GM19455 (cell line): ENCODE results near the gene SOX30.
"Not testable (repeated sequence)": the region's sequence is repeated elsewhere in the genome, so short reads cannot be mapped to it uniquely, and the experiment has no call there.

Experiments used
- ATAC-seq: cut with Tn5 transposase; IDR thresholded peaks from one replicate; pipeline ENCODE4 v1.9.1; 2021; ENCODE audit not compliant: unreplicated experiment

The SOX30 gene

GRCh38 chr5:157652377-157652692 is at the start of gene SOX30:
TSS of gene SOX30 (minus strand) at chr5:157652438. CDS start at chr5:157652078, 360 bp downstream.
- no peak for ATAC-seq

DNA sequence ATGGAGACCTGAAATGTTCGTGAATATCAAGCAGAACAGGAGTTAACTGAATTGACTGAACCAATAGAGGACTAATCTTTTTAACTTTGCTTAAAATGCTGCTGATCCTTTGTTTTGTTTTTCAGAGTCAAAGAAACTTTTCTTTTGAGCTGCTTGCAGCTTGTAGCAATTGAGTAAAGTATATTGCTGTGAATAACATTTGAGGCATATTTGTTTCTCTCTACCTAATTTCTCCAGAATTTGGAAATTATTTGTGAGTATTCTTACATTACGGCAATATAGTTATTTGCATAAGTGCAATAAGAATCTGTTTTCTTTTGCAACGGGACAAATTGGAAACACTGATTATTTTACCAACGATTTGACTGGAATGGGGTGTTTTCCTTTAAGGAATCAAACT is 46.4 kb upstream of the SOX30 start:
- not testable (repeated sequence) for ATAC-seq

- ATAC-seq: not testable (repeated sequence)
Observed at GRCh38 chr5:157696154-157696553, 43.9 kb upstream of the SOX30 start.

DNA sequence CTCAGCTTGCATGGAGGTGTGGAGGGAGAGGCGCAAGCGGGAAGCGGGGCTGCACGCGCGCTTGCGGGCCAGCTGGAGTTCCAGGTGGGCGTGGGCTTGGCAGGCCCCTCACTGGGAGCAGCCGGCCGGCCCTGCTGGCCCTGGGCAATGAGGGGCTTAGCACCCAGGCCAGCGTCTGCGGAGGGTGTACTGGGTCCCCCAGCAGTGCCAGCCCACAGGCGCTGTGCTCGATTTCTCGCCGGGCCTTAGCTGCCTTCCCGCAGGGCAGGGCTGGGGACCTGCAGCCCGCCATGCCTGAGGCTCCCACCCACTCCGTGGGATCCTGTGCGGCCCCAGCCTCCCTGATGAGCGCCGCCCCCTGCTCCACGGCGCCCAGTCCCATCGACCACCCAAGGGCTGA is 41.6 kb upstream of the SOX30 start:
- not testable (repeated sequence) for ATAC-seq

GRCh38 chr5:157690690-157691433 is 38.6 kb upstream of the SOX30 start:
- no peak for ATAC-seq

GRCh38 chr5:157689942-157690689 is 37.9 kb upstream of the SOX30 start:
- ATAC-seq: no peak

DNA sequence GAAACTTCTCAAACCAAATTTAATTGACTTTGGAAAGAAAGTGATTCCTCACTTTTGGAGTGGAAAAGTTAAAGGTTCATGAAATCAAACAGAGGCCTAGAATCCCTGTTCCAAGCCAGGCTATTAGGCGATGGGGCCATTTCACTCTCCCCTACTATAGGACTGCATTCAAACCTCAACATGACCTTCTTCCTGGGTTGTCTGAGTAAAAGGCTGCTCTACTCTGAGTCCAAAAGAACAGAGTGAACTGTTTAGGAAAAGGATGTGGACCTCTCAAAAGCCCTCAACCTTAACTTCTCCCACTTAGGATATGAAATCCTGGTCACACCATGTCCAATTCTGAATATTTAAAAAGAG is 34.9 kb upstream of the SOX30 start:
- ATAC-seq: no peak

GRCh38 chr5:157686276-157687197 is 34.3 kb upstream of the SOX30 start:
- not testable (repeated sequence) for ATAC-seq

DNA sequence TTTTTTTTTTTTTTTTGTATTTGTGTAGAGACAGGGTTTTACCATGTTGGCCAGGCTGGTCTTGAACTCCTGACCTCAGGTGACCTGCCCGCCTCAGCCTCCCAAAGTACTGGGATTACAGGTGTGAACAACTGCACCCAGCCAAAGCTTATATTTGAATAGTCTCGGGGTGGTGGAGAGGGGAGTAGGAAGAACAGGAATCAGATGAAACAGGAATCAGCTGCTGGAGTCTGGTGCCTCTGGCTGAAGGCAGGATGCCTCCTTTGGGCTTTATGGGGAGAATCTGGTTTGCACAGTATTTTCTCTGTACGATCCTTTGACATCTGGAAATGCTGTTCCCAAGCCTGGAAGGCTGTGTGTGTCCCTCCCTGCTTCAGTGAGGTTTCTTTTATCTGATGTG is 30.0 kb upstream of the SOX30 start:
- no peak for ATAC-seq

- ATAC-seq: no peak
Observed at GRCh38 chr5:157681048-157681447, 28.8 kb upstream of the SOX30 start.

- ATAC-seq: no peak
Observed at GRCh38 chr5:157680239-157680638, 28.0 kb upstream of the SOX30 start.

- no peak for ATAC-seq
Observed at GRCh38 chr5:157679801-157680200, 27.6 kb upstream of the SOX30 start.

GRCh38 chr5:157677931-157678330 is 25.7 kb upstream of the SOX30 start:
- ATAC-seq: no peak

GRCh38 chr5:157674351-157674750 is 22.1 kb upstream of the SOX30 start:
- ATAC-seq: not testable (repeated sequence)

DNA sequence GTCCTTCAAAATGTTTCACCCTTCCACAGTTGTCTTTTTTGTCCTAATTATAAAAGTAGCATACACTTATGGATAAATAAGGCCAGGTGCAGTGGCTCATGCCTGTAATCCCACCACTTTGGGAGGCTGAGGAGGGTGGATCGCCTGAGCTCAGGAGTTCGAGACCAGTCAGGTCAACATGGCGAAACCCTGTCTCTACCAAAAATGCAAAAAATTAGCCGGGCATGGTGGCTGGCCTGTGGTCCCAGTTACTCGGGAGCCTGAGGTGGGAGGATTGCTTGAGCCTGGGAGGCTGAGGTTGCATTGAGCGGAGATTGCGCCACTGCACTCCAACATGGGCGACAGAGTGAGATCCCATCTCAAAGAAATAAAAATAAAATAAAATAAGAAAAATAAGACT is 20.7 kb upstream of the SOX30 start:
- ATAC-seq: no peak

GRCh38 chr5:157671592-157672330 is 19.5 kb upstream of the SOX30 start:
- no peak for ATAC-seq

DNA sequence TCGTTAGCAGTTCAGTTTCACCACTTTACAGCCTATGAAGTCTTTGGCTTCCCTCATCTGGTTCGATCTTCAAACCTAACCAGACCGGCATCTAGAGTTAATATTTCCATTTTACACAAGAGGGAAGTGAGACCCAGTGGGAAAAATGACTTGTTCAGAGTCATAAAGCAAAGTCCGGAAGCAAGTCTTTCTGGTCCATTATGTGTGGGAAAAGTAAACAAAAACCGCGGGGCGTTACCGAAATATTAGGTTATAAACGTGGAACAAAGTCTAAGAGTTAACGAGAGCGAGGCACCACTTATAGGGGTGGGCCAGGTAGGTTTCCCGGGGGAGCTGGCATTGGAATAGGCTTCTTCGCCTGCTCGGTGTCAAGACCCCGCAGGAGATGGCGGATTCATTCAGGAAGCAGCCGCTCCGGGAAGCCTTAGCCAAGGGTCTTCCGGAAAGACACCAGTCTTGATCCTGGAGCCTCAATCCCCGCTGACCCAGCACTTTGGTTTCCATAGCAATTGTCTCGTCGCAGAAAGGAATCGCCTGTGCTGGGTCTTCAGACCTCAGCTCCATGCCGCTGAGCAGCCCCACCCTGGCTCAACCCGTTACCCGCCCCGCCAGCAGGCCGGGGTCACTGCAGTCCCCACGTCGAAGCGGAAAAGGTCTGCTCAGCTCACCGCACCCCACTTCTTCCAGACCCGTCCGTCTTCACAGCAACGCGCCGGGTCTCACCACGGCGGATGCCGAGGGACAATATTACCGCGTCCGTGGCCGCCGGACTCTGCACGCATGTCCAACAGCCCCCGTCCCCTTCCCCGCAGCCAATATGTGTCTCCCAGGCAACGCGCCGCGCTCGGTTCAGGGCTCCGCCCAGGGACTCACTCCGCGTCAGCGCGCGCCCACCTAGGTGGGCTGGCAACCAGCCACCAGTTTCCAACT is 18.7 kb upstream of the SOX30 start, which contains the start of gene C5orf52:
C5orf52 (plus strand) TSS at position 872 of the 930 bp plus-strand sequence. CDS start 82 bp downstream, outside the sequence.
- no peak for ATAC-seq

DNA sequence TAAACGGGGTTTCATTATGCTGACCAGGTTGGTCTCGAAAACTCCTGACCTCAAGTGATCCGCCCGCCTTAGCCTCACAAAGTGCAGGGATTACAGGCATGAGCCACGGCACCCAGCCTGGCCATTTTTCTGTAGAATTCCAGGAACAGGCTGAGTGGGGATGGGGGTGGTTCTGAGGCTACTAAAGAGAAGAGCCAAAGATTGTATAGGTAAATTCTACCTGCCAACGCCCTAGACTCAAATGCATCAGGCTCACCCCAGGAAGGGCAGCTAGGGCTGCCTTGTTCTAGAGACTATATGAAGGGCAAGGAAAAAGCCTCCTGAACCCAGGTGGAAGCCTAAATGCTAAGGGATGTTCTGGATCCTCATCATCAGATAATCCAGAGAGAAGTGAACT is 17.5 kb upstream of the SOX30 start:
- ATAC-seq: no peak

GRCh38 chr5:157668356-157668755 is 16.1 kb upstream of the SOX30 start:
- no peak for ATAC-seq
